Measurements from ENCODE around the gene SMIM29. TPM values are rescaled to one million over a fixed set of nuclear protein-coding genes. Genes with fewer than 3 reads are reported as not detected.
A peak's percentile ranks its signal among the peaks of the same experiment; 100 is the strongest.

SMIM29 gene
- total RNA-seq, 2 donors from 2014 or later: 7.2 to 7.9 TPM

GRCh38 chr6:34243131-34243771 is 5.6 kb downstream of the SMIM29 start:
- Mint-ChIP-seq H3K4me1 (peaks cover 26% of the 10 kb centered on the region), H3K27ac (peak overlapping the region; percentile 72), H3K9me3 (no peaks in the 10 kb centered on the region), H3K36me3 (ENCODE audit: low read depth) (peaks cover 66% of the 10 kb centered on the region), H3K4me3 (no peak overlapping the region), H3K27me3 (ENCODE audit: insufficient read depth) (no peaks in the 10 kb centered on the region)
- 88 to 91% methylated on average over 3 to 5 of the region's 5 CpGs for WGBS, 2 experiments (ENCODE audit: insufficient coverage in 1 of 2, insufficient read length in 1 of 2)
- no peak overlapping the region for H3K9ac ChIP-seq (ENCODE audit: extremely low read depth, low read length, poor library complexity, severe bottlenecking)
- H3K4me3 ChIP-seq (ENCODE audit: low read length): no peak overlapping the region
- H3K4me1 ChIP-seq (ENCODE audit: control insufficient read depth, insufficient read depth, low read length): peaks cover 14% of the 10 kb centered on the region
- no peak for DNase-seq
- H3K27me3 ChIP-seq (ENCODE audit: control insufficient read depth, insufficient read depth, low read length, poor library complexity, severe bottlenecking): no peaks in the 10 kb centered on the region
- peaks cover 60% of the 10 kb centered on the region for H3K36me3 ChIP-seq (ENCODE audit: control insufficient read depth, insufficient read depth, low read length)
- TF ChIP-seq CTCF (conservative IDR thresholded peaks at IDR 0.05): no peak
- H3K9me3 ChIP-seq (ENCODE audit: control insufficient read depth, low read length): no peaks in the 10 kb centered on the region
- no peak overlapping the region for H3K27ac ChIP-seq (ENCODE audit: low read depth, low read length)

DNA sequence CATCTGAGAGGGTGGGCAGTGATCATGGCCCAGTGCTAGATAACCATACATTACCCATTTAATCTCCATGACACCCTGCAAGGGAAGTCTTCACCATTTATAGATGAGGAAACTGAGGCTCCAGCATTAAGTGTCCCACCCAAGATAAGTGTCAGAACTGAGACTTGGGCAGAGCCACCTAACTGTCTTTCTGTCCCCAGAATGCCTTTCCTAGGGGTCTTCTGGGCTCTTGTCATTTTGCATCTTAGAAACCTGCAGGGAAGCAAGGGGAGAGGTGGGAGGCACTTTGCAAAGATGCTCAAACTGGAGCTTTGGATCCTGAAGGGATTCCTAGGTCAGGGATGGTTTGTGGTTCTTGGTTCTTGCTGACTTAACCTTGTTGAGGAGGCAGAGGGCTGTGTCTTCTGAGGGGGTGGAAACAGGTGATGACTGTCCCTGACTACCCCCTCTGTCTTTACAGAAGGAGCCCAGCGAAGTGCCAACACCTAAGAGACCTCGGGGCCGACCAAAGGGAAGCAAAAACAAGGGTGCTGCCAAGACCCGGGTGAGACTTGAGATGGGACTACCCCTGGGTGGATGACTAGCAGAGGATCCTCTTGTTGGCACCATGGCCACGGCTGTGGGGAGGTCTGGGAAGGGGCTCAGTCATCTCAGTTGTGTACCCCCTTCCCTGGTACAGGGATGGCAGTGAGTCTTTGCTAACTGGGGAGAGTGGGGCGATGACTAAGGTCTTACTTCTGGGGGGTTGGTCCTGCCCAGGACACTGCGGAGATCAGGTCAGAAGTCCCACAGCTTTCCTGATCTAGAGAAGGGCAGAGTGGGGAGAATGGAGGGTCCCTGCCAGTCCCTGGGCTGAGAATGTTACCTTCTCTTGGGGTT is 6.3 kb downstream of the SMIM29 start:
- Histone ChIP-seq H3K4me1 (ENCODE audit: control insufficient read depth, insufficient read depth, low read length) (peaks cover 14% of the 10 kb centered on the region), H3K9me3 (ENCODE audit: control insufficient read depth, low read length) (no peaks in the 10 kb centered on the region), H3K4me3 (ENCODE audit: low read length) (no peak overlapping the region), H3K27me3 (ENCODE audit: control insufficient read depth, insufficient read depth, low read length, poor library complexity, severe bottlenecking) (no peaks in the 10 kb centered on the region), H3K9ac (ENCODE audit: extremely low read depth, low read length, poor library complexity, severe bottlenecking) (no peak overlapping the region), H3K36me3 (ENCODE audit: control insufficient read depth, insufficient read depth, low read length) (peaks cover 60% of the 10 kb centered on the region), H3K27ac (ENCODE audit: low read depth, low read length) (no peak overlapping the region)
- Mint-ChIP-seq H3K4me1 (peaks cover 26% of the 10 kb centered on the region), H3K27me3 (ENCODE audit: insufficient read depth) (no peaks in the 10 kb centered on the region), H3K9me3 (no peaks in the 10 kb centered on the region), H3K27ac (peak overlapping the region; percentile 55), H3K4me3 (no peak overlapping the region), H3K36me3 (ENCODE audit: low read depth) (peaks cover 66% of the 10 kb centered on the region)
- no peak for TF ChIP-seq CTCF (conservative IDR thresholded peaks at IDR 0.05)
- no peak for DNase-seq
- WGBS, 2 experiments (ENCODE audit: insufficient coverage in 1 of 2, insufficient read length in 1 of 2): 91 to 98% methylated on average over 5 to 7 of the region's 7 CpGs

- Histone ChIP-seq H3K27ac (ENCODE audit: low read depth, low read length) (no peak overlapping the region), H3K9ac (ENCODE audit: extremely low read depth, low read length, poor library complexity, severe bottlenecking) (no peak overlapping the region), H3K4me1 (ENCODE audit: control insufficient read depth, insufficient read depth, low read length) (peaks cover 14% of the 10 kb centered on the region), H3K9me3 (ENCODE audit: control insufficient read depth, low read length) (no peaks in the 10 kb centered on the region), H3K36me3 (ENCODE audit: control insufficient read depth, insufficient read depth, low read length) (peaks cover 60% of the 10 kb centered on the region), H3K27me3 (ENCODE audit: control insufficient read depth, insufficient read depth, low read length, poor library complexity, severe bottlenecking) (no peaks in the 10 kb centered on the region), H3K4me3 (ENCODE audit: low read length) (no peak overlapping the region)
- 93 to 97% methylated on average over 7 to 13 of the region's 13 CpGs for WGBS, 2 experiments (ENCODE audit: insufficient coverage in 1 of 2, insufficient read length in 1 of 2)
- Mint-ChIP-seq H3K4me3 (no peak overlapping the region), H3K4me1 (peaks cover 26% of the 10 kb centered on the region), H3K27ac (peak overlapping the region; percentile 7), H3K36me3 (ENCODE audit: low read depth) (peaks cover 66% of the 10 kb centered on the region), H3K9me3 (no peaks in the 10 kb centered on the region), H3K27me3 (ENCODE audit: insufficient read depth) (no peaks in the 10 kb centered on the region)
- TF ChIP-seq CTCF (conservative IDR thresholded peaks at IDR 0.05): no peak
- DNase-seq: no peak
Observed at GRCh38 chr6:34241351-34242215, 7.2 kb downstream of the SMIM29 start.
